Embryonic facial prominence (tissue), 1 donor: ENCODE data around the gene MPZL2.

Source experiments
- DNase-seq: peaks from one replicate; pipeline ENCODE4 v3.0.0-alpha.2; 2016; ENCODE audit errors: extremely low spot score

MPZL2 gene

GRCh38 chr11:118219732-118220131 lies 44.4 kb downstream of the MPZL2 start:
- DNase-seq = no peak

GRCh38 chr11:118219244-118219643 lies 44.9 kb downstream of the MPZL2 start:
- DNase-seq = no peak

GRCh38 chr11:118217575-118217974 lies 46.5 kb downstream of the MPZL2 start:
- DNase-seq = no peak

- DNase-seq = no peak
These were observed 47.2 kb downstream of the MPZL2 start for GRCh38 chr11:118216621-118217481.

GRCh38 chr11:118215765-118216164 lies 48.3 kb downstream of the MPZL2 start:
- DNase-seq = no peak

GRCh38 chr11:118215262-118215661 lies 48.8 kb downstream of the MPZL2 start:
- DNase-seq = no peak

- DNase-seq = no peak
These were observed 49.7 kb downstream of the MPZL2 start for GRCh38 chr11:118214210-118214914.

- DNase-seq = no peak
These were observed 50.3 kb downstream of the MPZL2 start for GRCh38 chr11:118213781-118214180.

- no peak for DNase-seq
These were observed 50.9 kb downstream of the MPZL2 start for GRCh38 chr11:118213201-118213600.

- no peak for DNase-seq
These were observed 51.3 kb downstream of the MPZL2 start for GRCh38 chr11:118212781-118213191.

- DNase-seq = no peak
These were observed 51.9 kb downstream of the MPZL2 start for GRCh38 chr11:118212131-118212725.

GRCh38 chr11:118211006-118211405 lies 53.1 kb downstream of the MPZL2 start:
- DNase-seq = no peak

GRCh38 chr11:118210323-118210722 lies 53.8 kb downstream of the MPZL2 start:
- DNase-seq = no peak

- no peak for DNase-seq
These were observed 55.1 kb downstream of the MPZL2 start for GRCh38 chr11:118209033-118209432.

GRCh38 chr11:118207079-118207478 lies 57.0 kb downstream of the MPZL2 start:
- no peak for DNase-seq

- DNase-seq = no peak
These were observed 57.6 kb downstream of the MPZL2 start for GRCh38 chr11:118206391-118207031.

GRCh38 chr11:118205606-118206378 lies 58.3 kb downstream of the MPZL2 start:
- no peak for DNase-seq
